Lower leg skin (tissue), 3 donors: Measurements from ENCODE around the gene ATP7B.

Experiments used
- POLR2A ChIP-seq, 2 donors: fragments of 450-650 bp; IDR thresholded peaks; one replicate each; pipeline ENCODE4 v1.6.1; 2016 to 2017; ENCODE audit warnings: antibody characterized with exemption in 2 of 2, mild to moderate bottlenecking in 1 of 2, moderate library complexity in 1 of 2
- TF ChIP-seq, protein P1 (sequence below), 3 donors: fragments of 450-650 bp; IDR thresholded peaks; one replicate each; pipeline ENCODE4 v1.5.1; 2016; ENCODE audit warnings: antibody characterized with exemption in 3 of 3, mild to moderate bottlenecking in 3 of 3, moderate library complexity in 2 of 3

DNA sequence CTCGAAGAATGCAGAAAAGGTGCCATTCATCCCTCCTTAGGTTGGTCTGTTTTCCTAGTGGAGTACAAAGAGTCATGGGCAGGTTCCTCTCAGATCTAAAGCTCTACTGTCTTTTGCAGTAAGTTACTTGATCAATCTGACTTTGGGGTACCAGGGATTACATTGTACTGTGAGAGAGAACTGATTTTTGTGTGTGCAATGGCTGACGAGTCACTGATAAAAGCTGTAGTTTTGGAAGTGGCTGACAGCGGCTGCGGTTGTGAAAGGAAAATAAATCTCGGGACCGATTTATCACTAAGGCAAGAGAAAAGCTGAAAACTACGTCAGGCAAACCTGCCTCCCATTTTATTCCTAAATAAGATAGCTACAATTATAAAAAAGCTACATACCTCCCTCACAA lies 40.1 kb upstream of the ATP7B start:
- TF ChIP-seq POLR2A (IDR thresholded peaks at IDR 0.05), result no peak
- TF ChIP-seq, protein P1, sequence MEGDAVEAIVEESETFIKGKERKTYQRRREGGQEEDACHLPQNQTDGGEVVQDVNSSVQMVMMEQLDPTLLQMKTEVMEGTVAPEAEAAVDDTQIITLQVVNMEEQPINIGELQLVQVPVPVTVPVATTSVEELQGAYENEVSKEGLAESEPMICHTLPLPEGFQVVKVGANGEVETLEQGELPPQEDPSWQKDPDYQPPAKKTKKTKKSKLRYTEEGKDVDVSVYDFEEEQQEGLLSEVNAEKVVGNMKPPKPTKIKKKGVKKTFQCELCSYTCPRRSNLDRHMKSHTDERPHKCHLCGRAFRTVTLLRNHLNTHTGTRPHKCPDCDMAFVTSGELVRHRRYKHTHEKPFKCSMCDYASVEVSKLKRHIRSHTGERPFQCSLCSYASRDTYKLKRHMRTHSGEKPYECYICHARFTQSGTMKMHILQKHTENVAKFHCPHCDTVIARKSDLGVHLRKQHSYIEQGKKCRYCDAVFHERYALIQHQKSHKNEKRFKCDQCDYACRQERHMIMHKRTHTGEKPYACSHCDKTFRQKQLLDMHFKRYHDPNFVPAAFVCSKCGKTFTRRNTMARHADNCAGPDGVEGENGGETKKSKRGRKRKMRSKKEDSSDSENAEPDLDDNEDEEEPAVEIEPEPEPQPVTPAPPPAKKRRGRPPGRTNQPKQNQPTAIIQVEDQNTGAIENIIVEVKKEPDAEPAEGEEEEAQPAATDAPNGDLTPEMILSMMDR (IDR thresholded peaks at IDR 0.05), result no peak
